ENCODE results near the gene CRTC2.

Gene CRTC2

GRCh38 chr1:153936011-153936802, 22.2 kb downstream of the CRTC2 start:
- H3K4me3 ChIP-seq (replicated peaks in 1 of 2; ENCODE audit: low read depth in 2 of 2, low read length in 2 of 2) = no peak overlapping the region
- no peak for DNase-seq (ENCODE audit: low read depth in 2 of 2)
- no peak for TF ChIP-seq CTCF (IDR thresholded peaks at IDR 0.05; ENCODE audit: low read depth, low read length)

- no peak for DNase-seq (ENCODE audit: low read depth in 2 of 2)
- TF ChIP-seq CTCF (IDR thresholded peaks at IDR 0.05; ENCODE audit: low read depth, low read length) = no peak
- H3K4me3 ChIP-seq (replicated peaks in 1 of 2; ENCODE audit: low read depth in 2 of 2, low read length in 2 of 2) = no peak overlapping the region
These were observed 23.7 kb downstream of the CRTC2 start for GRCh38 chr1:153934746-153935145.

- no peak for TF ChIP-seq CTCF (IDR thresholded peaks at IDR 0.05; ENCODE audit: low read depth, low read length)
- no peak overlapping the region for H3K4me3 ChIP-seq (replicated peaks in 1 of 2; ENCODE audit: low read depth in 2 of 2, low read length in 2 of 2)
- DNase-seq (ENCODE audit: low read depth in 2 of 2) = no peak
These were observed 24.5 kb downstream of the CRTC2 start for GRCh38 chr1:153933955-153934354.

- TF ChIP-seq CTCF (IDR thresholded peaks at IDR 0.05; ENCODE audit: low read depth, low read length) = no peak
- DNase-seq (ENCODE audit: low read depth in 2 of 2) = no peak
- no peak overlapping the region for H3K4me3 ChIP-seq (replicated peaks in 1 of 2; ENCODE audit: low read depth in 2 of 2, low read length in 2 of 2)
These were observed 25.0 kb downstream of the CRTC2 start for GRCh38 chr1:153933430-153933829.

- no peak for DNase-seq (ENCODE audit: low read depth in 2 of 2)
- no peak overlapping the region for H3K4me3 ChIP-seq (replicated peaks in 1 of 2; ENCODE audit: low read depth in 2 of 2, low read length in 2 of 2)
- TF ChIP-seq CTCF (IDR thresholded peaks at IDR 0.05; ENCODE audit: low read depth, low read length) = no peak
These were observed 26.0 kb downstream of the CRTC2 start for GRCh38 chr1:153932156-153933131.

- H3K4me3 ChIP-seq (replicated peaks in 1 of 2; ENCODE audit: low read depth in 2 of 2, low read length in 2 of 2) = no peak overlapping the region
- TF ChIP-seq CTCF (IDR thresholded peaks at IDR 0.05; ENCODE audit: low read depth, low read length) = no peak
These were observed 28.1 kb downstream of the CRTC2 start for GRCh38 chr1:153929981-153930948.

More at GRCh38 chr1:153929981-153930948, 28.1 kb downstream of the CRTC2 start:
- no peak for DNase-seq (ENCODE audit: low read depth in 2 of 2)
